ENCODE results near the gene CGNL1.

CGNL1 gene

GRCh38 chr15:57518779-57519405, 142.6 kb downstream of the CGNL1 start:
- Histone ChIP-seq H3K36me3 (ENCODE audit: control insufficient read depth in 2 of 2, insufficient read depth in 1 of 2, low read length in 2 of 2) (no peaks in the 10 kb centered on the region), H3K4me1 (ENCODE audit: control insufficient read depth, insufficient read depth, low read length) (no peaks in the 10 kb centered on the region), H3K27ac (ENCODE audit: extremely low read depth, low read depth, low read length) (no peak overlapping the region), H3K9me3 (ENCODE audit: control insufficient read depth, insufficient read depth, low read depth, low read length) (no peaks in the 10 kb centered on the region), H3K4me3 (ENCODE audit: low read depth, low read length) (no peak overlapping the region)
- POLR2A ChIA-PET: no interaction called here
- CTCF ChIA-PET: interaction anchor here (0.8 to 2.0 kb wide), 3 partner anchors 8 to 178 kb away, joined by 3 to 6 read pairs (median 5); no protein-coding TSS in a partner anchor
- TF ChIP-seq ZNF311 (tag by site-specific recombination; IDR thresholded peaks at IDR 0.05; ENCODE audit: borderline replicate concordance) (no peak), ZBTB7A (tag by site-specific recombination; IDR thresholded peaks at IDR 0.05; ENCODE audit: low read depth) (no peak), ZNF530 (tag by site-specific recombination; IDR thresholded peaks at IDR 0.05; ENCODE audit: low read depth) (no peak), ZNF26 (tag by site-specific recombination; IDR thresholded peaks at IDR 0.05) (no peak), ZNF707 (tag by site-specific recombination; IDR thresholded peaks at IDR 0.05) (no peak), ZFP41 (tag by site-specific recombination; IDR thresholded peaks at IDR 0.05; ENCODE audit: borderline replicate concordance) (no peak), ZNF610 (tag by site-specific recombination; IDR thresholded peaks at IDR 0.05; ENCODE audit: borderline replicate concordance) (no peak), ZBTB26 (tag by site-specific recombination; optimal IDR thresholded peaks at IDR 0.05) (no peak)

GRCh38 chr15:57519806-57520205, 143.5 kb downstream of the CGNL1 start:
- TF ChIP-seq ZNF426 (tag by site-specific recombination; IDR thresholded peaks at IDR 0.05): no peak
- TF ChIP-seq SCRT1 (tag by site-specific recombination; IDR thresholded peaks at IDR 0.05; ENCODE audit: borderline replicate concordance): no peak
- no peak for TF ChIP-seq SCRT2 (tag by site-specific recombination; IDR thresholded peaks at IDR 0.05)
- TF ChIP-seq, protein P1, sequence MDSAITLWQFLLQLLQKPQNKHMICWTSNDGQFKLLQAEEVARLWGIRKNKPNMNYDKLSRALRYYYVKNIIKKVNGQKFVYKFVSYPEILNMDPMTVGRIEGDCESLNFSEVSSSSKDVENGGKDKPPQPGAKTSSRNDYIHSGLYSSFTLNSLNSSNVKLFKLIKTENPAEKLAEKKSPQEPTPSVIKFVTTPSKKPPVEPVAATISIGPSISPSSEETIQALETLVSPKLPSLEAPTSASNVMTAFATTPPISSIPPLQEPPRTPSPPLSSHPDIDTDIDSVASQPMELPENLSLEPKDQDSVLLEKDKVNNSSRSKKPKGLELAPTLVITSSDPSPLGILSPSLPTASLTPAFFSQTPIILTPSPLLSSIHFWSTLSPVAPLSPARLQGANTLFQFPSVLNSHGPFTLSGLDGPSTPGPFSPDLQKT (IDR thresholded peaks at IDR 0.05; ENCODE audit: borderline replicate concordance, low read depth, low read length): no peak
- TF ChIP-seq, protein P2, sequence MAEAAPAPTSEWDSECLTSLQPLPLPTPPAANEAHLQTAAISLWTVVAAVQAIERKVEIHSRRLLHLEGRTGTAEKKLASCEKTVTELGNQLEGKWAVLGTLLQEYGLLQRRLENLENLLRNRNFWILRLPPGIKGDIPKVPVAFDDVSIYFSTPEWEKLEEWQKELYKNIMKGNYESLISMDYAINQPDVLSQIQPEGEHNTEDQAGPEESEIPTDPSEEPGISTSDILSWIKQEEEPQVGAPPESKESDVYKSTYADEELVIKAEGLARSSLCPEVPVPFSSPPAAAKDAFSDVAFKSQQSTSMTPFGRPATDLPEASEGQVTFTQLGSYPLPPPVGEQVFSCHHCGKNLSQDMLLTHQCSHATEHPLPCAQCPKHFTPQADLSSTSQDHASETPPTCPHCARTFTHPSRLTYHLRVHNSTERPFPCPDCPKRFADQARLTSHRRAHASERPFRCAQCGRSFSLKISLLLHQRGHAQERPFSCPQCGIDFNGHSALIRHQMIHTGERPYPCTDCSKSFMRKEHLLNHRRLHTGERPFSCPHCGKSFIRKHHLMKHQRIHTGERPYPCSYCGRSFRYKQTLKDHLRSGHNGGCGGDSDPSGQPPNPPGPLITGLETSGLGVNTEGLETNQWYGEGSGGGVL (tag by site-specific recombination; IDR thresholded peaks at IDR 0.05): no peak
- Histone ChIP-seq H3K36me3 (ENCODE audit: control insufficient read depth in 2 of 2, insufficient read depth in 1 of 2, low read length in 2 of 2) (no peaks in the 10 kb centered on the region), H3K27ac (ENCODE audit: extremely low read depth, low read depth, low read length) (no peak overlapping the region), H3K4me3 (ENCODE audit: low read depth, low read length) (no peak overlapping the region), H3K4me1 (ENCODE audit: control insufficient read depth, insufficient read depth, low read length) (no peaks in the 10 kb centered on the region), H3K9me3 (ENCODE audit: control insufficient read depth, insufficient read depth, low read depth, low read length) (no peaks in the 10 kb centered on the region)
- CTCF ChIA-PET: interaction anchor here (0.7 to 1.7 kb wide), 2 partner anchors 27 to 179 kb away, joined by 3 to 6 read pairs; no protein-coding TSS in a partner anchor
- POLR2A ChIA-PET: no interaction called here

DNA sequence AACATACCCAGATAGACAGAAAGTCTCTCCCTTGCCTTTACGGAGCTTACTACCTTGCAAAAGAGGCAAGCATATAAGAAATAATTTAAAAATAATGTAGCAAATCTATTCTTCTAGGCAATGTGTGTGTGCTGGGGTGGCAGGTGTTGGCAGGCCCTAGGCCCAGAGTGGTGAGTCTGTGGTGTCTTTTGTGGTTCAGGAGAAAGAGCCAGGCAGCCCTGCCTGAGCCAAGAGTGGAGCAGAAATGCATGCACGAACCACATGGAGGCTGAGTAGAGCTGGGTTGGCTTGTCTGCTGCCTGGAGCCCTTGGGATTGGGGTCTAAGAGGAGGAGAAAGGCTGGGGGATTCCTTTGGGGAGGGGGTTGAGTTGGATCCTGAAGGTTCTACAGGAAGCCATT, 145.2 kb downstream of the CGNL1 start:
- no peak overlapping the region for H3K27ac ChIP-seq (ENCODE audit: extremely low read depth, low read depth, low read length)
- H3K36me3 ChIP-seq (ENCODE audit: control insufficient read depth in 2 of 2, insufficient read depth in 1 of 2, low read length in 2 of 2): no peaks in the 10 kb centered on the region
- H3K9me3 ChIP-seq (ENCODE audit: control insufficient read depth, insufficient read depth, low read depth, low read length): no peaks in the 10 kb centered on the region
- ChIA-PET CTCF (no interaction called here), POLR2A (no interaction called here)
- H3K4me3 ChIP-seq (ENCODE audit: low read depth, low read length): no peak overlapping the region
- H3K4me1 ChIP-seq (ENCODE audit: control insufficient read depth, insufficient read depth, low read length): no peaks in the 10 kb centered on the region
- TF ChIP-seq ZNF335 (tag by site-specific recombination; conservative IDR thresholded peaks at IDR 0.05) (no peak), ZNF501 (tag by site-specific recombination; IDR thresholded peaks at IDR 0.05) (no peak), YY2 (tag by site-specific recombination; IDR thresholded peaks at IDR 0.05) (no peak), ZNF701 (tag by site-specific recombination; IDR thresholded peaks at IDR 0.05) (no peak), GLIS2 (tag by site-specific recombination; IDR thresholded peaks at IDR 0.05) (no peak), ZNF510 (tag by site-specific recombination; IDR thresholded peaks at IDR 0.05; ENCODE audit: insufficient replicate concordance) (no peak), PBX3 (CRISPR knock-in tag; IDR thresholded peaks at IDR 0.05) (no peak), ZBTB48 (tag by site-specific recombination; IDR thresholded peaks at IDR 0.05) (no peak), ZNF211 (tag by site-specific recombination; IDR thresholded peaks at IDR 0.05; ENCODE audit: low read depth) (no peak), ZNF777 (tag by site-specific recombination; IDR thresholded peaks at IDR 0.05; ENCODE audit: borderline replicate concordance) (no peak)
